Smooth muscle cell (in vitro differentiated cells): ENCODE results near the gene MRGPRE. TPM values are rescaled to one million over a fixed set of nuclear protein-coding genes. Genes with fewer than 3 reads are reported as not detected.

Experiments
- DNase-seq: peaks from one replicate; lab custom pipeline; 2025; ENCODE audit not compliant: unreplicated experiment; lab: John Stamatoyannopoulos, UW
- H2AFZ ChIP-seq: fragments of 200-600 bp; sonication (generic); 2 replicates; pipeline ENCODE4 v1.6.0; 2016; ENCODE audit warnings: antibody characterized with exemption, low read depth, mild to moderate bottlenecking
- H3F3A ChIP-seq: fragments of 200-600 bp; sonication (generic); 2 replicates; pipeline ENCODE4 v1.6.0; 2017; ENCODE audit warnings: antibody characterized with exemption, low read depth
- H3K27ac ChIP-seq: fragments of 200-600 bp; sonication (generic); 2 replicates; pipeline ENCODE4 v1.5.1; 2016; ENCODE audit warnings: low read depth, mild to moderate bottlenecking
- H3K27me3 ChIP-seq: fragments of 200-600 bp; sonication (generic); 2 replicates; pipeline ENCODE4 v1.6.1; 2016; ENCODE audit warnings: low read depth, mild to moderate bottlenecking
- H3K36me3 ChIP-seq: fragments of 200-600 bp; sonication (generic); 2 replicates; pipeline ENCODE4 v1.5.1; 2016; ENCODE audit warnings: low read depth
- H3K4me1 ChIP-seq: fragments of 200-600 bp; sonication (generic); 2 replicates; pipeline ENCODE4 v1.5.1; 2016; ENCODE audit warnings: low read depth
- H3K4me2 ChIP-seq: fragments of 200-600 bp; sonication (generic); 2 replicates; pipeline ENCODE4 v1.6.0; 2016; ENCODE audit warnings: mild to moderate bottlenecking
- H3K4me3 ChIP-seq: fragments of 200-600 bp; sonication (generic); 2 replicates; pipeline ENCODE4 v1.5.1; 2016; ENCODE audit warnings: mild to moderate bottlenecking
- H3K79me2 ChIP-seq: fragments of 200-600 bp; sonication (generic); 2 replicates; pipeline ENCODE4 v1.6.0; 2016; ENCODE audit warnings: low read depth, mild to moderate bottlenecking
- H3K9ac ChIP-seq: fragments of 200-600 bp; sonication (generic); 2 replicates; pipeline ENCODE4 v1.6.0; 2016; ENCODE audit warnings: low read depth
- H3K9me3 ChIP-seq: fragments of 200-600 bp; sonication (generic); replicated peaks from 2 replicates; pipeline ENCODE4 v1.5.1; 2016; ENCODE audit warnings: low read depth
- H4K20me1 ChIP-seq: fragments of 200-600 bp; sonication (generic); 2 replicates; pipeline ENCODE4 v1.6.0; 2016; ENCODE audit warnings: low read depth
- CTCF ChIP-seq: fragments of 200-600 bp; sonication (generic); IDR thresholded peaks from 2 replicates; pipeline ENCODE4 v1.5.1; 2017; ENCODE audit warnings: borderline replicate concordance, mild to moderate bottlenecking, antibody characterized with exemption; ENCODE audit not compliant: insufficient read depth, poor library complexity, severe bottlenecking
- WGBS: methylation state at CpG from one replicate; pipeline ENCODE4 v1.1.7; 2016; ENCODE audit warnings: low lambda C conversion rate; 5-methylcytosine and 5-hydroxymethylcytosine counted together
- polyA plus RNA-seq: library from polyadenylated mRNA; unstranded; fragments of >200 nt; fragmentation: Nextera tagmentation; extraction: Ambion mirVana; gene quantifications from 2 replicates; pipeline ENCODE4 v1.2.1, GENCODE V29; 2016
- total RNA-seq: library from RNA; depleted of rRNA; stranded (reverse); fragments of >200 nt; gene quantifications from 2 replicates; pipeline ENCODE4 v1.2.3, GENCODE V29; 2014

Gene MRGPRE
- total and polyA plus RNA-seq, 2 experiments from 2014 or later = not detected

- Histone ChIP-seq H3K36me3 (no peaks in the 10 kb centered on the region), H3K4me2 (no peak overlapping the region), H3K27me3 (no peaks in the 10 kb centered on the region), H3K27ac (no peak overlapping the region), H3K4me3 (no peak overlapping the region), H2AFZ (no peak overlapping the region), H3F3A (no peaks in the 10 kb centered on the region), H3K9ac (no peak overlapping the region), H3K79me2 (no peaks in the 10 kb centered on the region), H3K9me3 (no peaks in the 10 kb centered on the region), H3K4me1 (no peaks in the 10 kb centered on the region), H4K20me1 (no peaks in the 10 kb centered on the region)
- DNase-seq = no peak
- TF ChIP-seq CTCF = no peak
- 76% methylated on average over 15 of the region's 17 CpGs for WGBS
Measured at GRCh38 chr11:3225159-3225758, 7.0 kb downstream of the MRGPRE start.

GRCh38 chr11:3224401-3225057 is 7.7 kb downstream of the MRGPRE start:
- no peaks in the 10 kb centered on the region for H3K79me2 ChIP-seq
- no peak overlapping the region for H2AFZ ChIP-seq
- no peak overlapping the region for H3K9ac ChIP-seq
- no peak overlapping the region for H3K27ac ChIP-seq
- H3K4me2 ChIP-seq = no peak overlapping the region
- H3K4me3 ChIP-seq = no peak overlapping the region
- 85% methylated on average over 21 of the region's 21 CpGs for WGBS
- TF ChIP-seq CTCF = no peak
- H3K36me3 ChIP-seq = no peaks in the 10 kb centered on the region
- no peaks in the 10 kb centered on the region for H4K20me1 ChIP-seq
- no peaks in the 10 kb centered on the region for H3K4me1 ChIP-seq
- no peaks in the 10 kb centered on the region for H3K9me3 ChIP-seq
- H3K27me3 ChIP-seq = no peaks in the 10 kb centered on the region
- no peaks in the 10 kb centered on the region for H3F3A ChIP-seq
- DNase-seq = no peak

GRCh38 chr11:3223932-3224381 is 8.3 kb downstream of the MRGPRE start:
- Histone ChIP-seq H3K4me1 (no peaks in the 10 kb centered on the region), H3K9me3 (no peaks in the 10 kb centered on the region), H3K27ac (no peak overlapping the region), H3K79me2 (no peaks in the 10 kb centered on the region), H4K20me1 (no peaks in the 10 kb centered on the region), H3K9ac (no peak overlapping the region), H2AFZ (no peak overlapping the region), H3K4me2 (no peak overlapping the region), H3K27me3 (no peaks in the 10 kb centered on the region), H3K4me3 (no peak overlapping the region), H3K36me3 (no peaks in the 10 kb centered on the region), H3F3A (no peaks in the 10 kb centered on the region)
- no peak for TF ChIP-seq CTCF
- DNase-seq = no peak
- WGBS = 55% methylated on average over 4 of the region's 4 CpGs
